Mucosa of stomach (tissue), 1 donor: ENCODE measurements around the gene CHST8.

Experiments
- H3K27me3 ChIP-seq: one replicate; pipeline ENCODE4 v1.7.0; 2013; ENCODE audit warnings: mild to moderate bottlenecking, low read length; ENCODE audit not compliant: control insufficient read depth, insufficient read depth
- H3K36me3 ChIP-seq: one replicate; pipeline ENCODE4 v1.7.0; 2013; ENCODE audit warnings: low read length; ENCODE audit not compliant: control insufficient read depth, insufficient read depth
- H3K4me1 ChIP-seq: one replicate; pipeline ENCODE4 v1.7.0; 2013; ENCODE audit warnings: mild to moderate bottlenecking, low read length; ENCODE audit not compliant: control insufficient read depth, insufficient read depth
- H3K4me3 ChIP-seq: one replicate; pipeline ENCODE4 v1.7.0; 2013; ENCODE audit warnings: low read length
- H3K9ac ChIP-seq: one replicate; pipeline ENCODE4 v1.7.0; 2013; ENCODE audit warnings: mild to moderate bottlenecking, low read length, moderate library complexity
- H3K9me3 ChIP-seq: one replicate; pipeline ENCODE4 v1.7.0; 2013; ENCODE audit warnings: mild to moderate bottlenecking, low read length, moderate library complexity; ENCODE audit not compliant: control insufficient read depth
- donor health status: Pancreatic carcinoma.

CHST8 gene

GRCh38 chr19:33621811-33622504 is at the start of gene CHST8:
Gene CHST8 (plus strand): TSS chr19:33621953. CDS start chr19:33689262, 67,309 bp downstream.
- Histone ChIP-seq H3K27me3 (peaks cover 43% of the 10 kb centered on the region), H3K36me3 (no peaks in the 10 kb centered on the region), H3K4me3 (no peak within 1 kb of the TSS), H3K9ac (no peak within 1 kb of the TSS), H3K9me3 (no peaks in the 10 kb centered on the region), H3K4me1 (peaks cover 5% of the 10 kb centered on the region)

- Histone ChIP-seq H3K4me3 (no peak overlapping the region), H3K4me1 (no peaks in the 10 kb centered on the region), H3K36me3 (no peaks in the 10 kb centered on the region), H3K27me3 (no peaks in the 10 kb centered on the region), H3K9ac (no peak overlapping the region), H3K9me3 (no peaks in the 10 kb centered on the region)
Observed at GRCh38 chr19:33572929-33573328, 48.8 kb upstream of the CHST8 start.

- no peaks in the 10 kb centered on the region for H3K27me3 ChIP-seq
Observed at GRCh38 chr19:33574824-33575223, 46.9 kb upstream of the CHST8 start.

GRCh38 chr19:33578697-33579096 is 43.1 kb upstream of the CHST8 start:
- H3K9ac ChIP-seq, result no peak overlapping the region
- no peaks in the 10 kb centered on the region for H3K9me3 ChIP-seq
- no peaks in the 10 kb centered on the region for H3K4me1 ChIP-seq
- H3K4me3 ChIP-seq, result no peak overlapping the region
- H3K27me3 ChIP-seq, result no peaks in the 10 kb centered on the region
- no peaks in the 10 kb centered on the region for H3K36me3 ChIP-seq

More at GRCh38 chr19:33574824-33575223, 46.9 kb upstream of the CHST8 start:
- Histone ChIP-seq H3K36me3 (no peaks in the 10 kb centered on the region), H3K4me3 (no peak overlapping the region), H3K9ac (no peak overlapping the region), H3K4me1 (no peaks in the 10 kb centered on the region), H3K9me3 (no peaks in the 10 kb centered on the region)

GRCh38 chr19:33580026-33580644 is 41.6 kb upstream of the CHST8 start:
- Histone ChIP-seq H3K9me3 (no peaks in the 10 kb centered on the region), H3K4me3 (no peak overlapping the region), H3K4me1 (no peaks in the 10 kb centered on the region), H3K27me3 (no peaks in the 10 kb centered on the region), H3K9ac (no peak overlapping the region), H3K36me3 (no peaks in the 10 kb centered on the region)

GRCh38 chr19:33580645-33581037 is 41.1 kb upstream of the CHST8 start:
- Histone ChIP-seq H3K9me3 (no peaks in the 10 kb centered on the region), H3K27me3 (no peaks in the 10 kb centered on the region)

GRCh38 chr19:33582914-33583313 is 38.8 kb upstream of the CHST8 start:
- Histone ChIP-seq H3K4me3 (no peak overlapping the region), H3K27me3 (no peaks in the 10 kb centered on the region), H3K4me1 (no peaks in the 10 kb centered on the region)

More at GRCh38 chr19:33580645-33581037, 41.1 kb upstream of the CHST8 start:
- no peak overlapping the region for H3K9ac ChIP-seq
- no peaks in the 10 kb centered on the region for H3K4me1 ChIP-seq
- H3K4me3 ChIP-seq, result no peak overlapping the region
- no peaks in the 10 kb centered on the region for H3K36me3 ChIP-seq

GRCh38 chr19:33587150-33587549 is 34.6 kb upstream of the CHST8 start:
- Histone ChIP-seq H3K9ac (no peak overlapping the region), H3K27me3 (no peaks in the 10 kb centered on the region), H3K4me1 (no peaks in the 10 kb centered on the region), H3K9me3 (no peaks in the 10 kb centered on the region), H3K4me3 (no peak overlapping the region), H3K36me3 (no peaks in the 10 kb centered on the region)

More at GRCh38 chr19:33582914-33583313, 38.8 kb upstream of the CHST8 start:
- H3K9ac ChIP-seq, result no peak overlapping the region
- no peaks in the 10 kb centered on the region for H3K36me3 ChIP-seq
- no peaks in the 10 kb centered on the region for H3K9me3 ChIP-seq

- H3K4me1 ChIP-seq, result no peaks in the 10 kb centered on the region
- H3K36me3 ChIP-seq, result no peaks in the 10 kb centered on the region
- no peak overlapping the region for H3K9ac ChIP-seq
- H3K4me3 ChIP-seq, result no peak overlapping the region
- H3K27me3 ChIP-seq, result no peaks in the 10 kb centered on the region
- H3K9me3 ChIP-seq, result no peaks in the 10 kb centered on the region
Observed at GRCh38 chr19:33590224-33590623, 31.5 kb upstream of the CHST8 start.

- no peaks in the 10 kb centered on the region for H3K9me3 ChIP-seq
- no peak overlapping the region for H3K9ac ChIP-seq
- no peaks in the 10 kb centered on the region for H3K27me3 ChIP-seq
- H3K36me3 ChIP-seq, result no peaks in the 10 kb centered on the region
- H3K4me3 ChIP-seq, result no peak overlapping the region
- no peaks in the 10 kb centered on the region for H3K4me1 ChIP-seq
Observed at GRCh38 chr19:33595783-33596182, 26.0 kb upstream of the CHST8 start.

GRCh38 chr19:33601583-33601982 is 20.2 kb upstream of the CHST8 start:
- H3K9ac ChIP-seq, result no peak overlapping the region
- no peaks in the 10 kb centered on the region for H3K9me3 ChIP-seq
- H3K4me1 ChIP-seq, result no peaks in the 10 kb centered on the region
- no peak overlapping the region for H3K4me3 ChIP-seq
- no peaks in the 10 kb centered on the region for H3K27me3 ChIP-seq
- H3K36me3 ChIP-seq, result no peaks in the 10 kb centered on the region

GRCh38 chr19:33602576-33603204 is 19.1 kb upstream of the CHST8 start:
- H3K9me3 ChIP-seq, result no peaks in the 10 kb centered on the region
- no peaks in the 10 kb centered on the region for H3K4me1 ChIP-seq

More at GRCh38 chr19:33602576-33603204, 19.1 kb upstream of the CHST8 start:
- Histone ChIP-seq H3K4me3 (no peak overlapping the region), H3K36me3 (no peaks in the 10 kb centered on the region), H3K27me3 (no peaks in the 10 kb centered on the region), H3K9ac (no peak overlapping the region)
